ENCODE data around the gene TSPAN19. TPM values are rescaled to one million over a fixed set of nuclear protein-coding genes. Genes with fewer than 3 reads are reported as not detected.

TSPAN19 gene
- total and polyA plus RNA-seq, 2 donors (not counting 3 experiments of a cell fraction or from before 2014, with no cell fraction given) = not detected

GRCh38 chr12:85060916-85061315 is 24.8 kb upstream of the TSPAN19 start:
- CTCF ChIA-PET = interaction anchor here (0.8 to 4.3 kb wide), 5 partner anchors 16 to 399 kb away, joined by 3 to 73 read pairs (median 4); no protein-coding TSS in a partner anchor
- dilution Hi-C loops (cut with MboI; ENCODE audit: extremely low pct_ligation_motif_present, low sequenced_read_pairs) = no loop called here

DNA sequence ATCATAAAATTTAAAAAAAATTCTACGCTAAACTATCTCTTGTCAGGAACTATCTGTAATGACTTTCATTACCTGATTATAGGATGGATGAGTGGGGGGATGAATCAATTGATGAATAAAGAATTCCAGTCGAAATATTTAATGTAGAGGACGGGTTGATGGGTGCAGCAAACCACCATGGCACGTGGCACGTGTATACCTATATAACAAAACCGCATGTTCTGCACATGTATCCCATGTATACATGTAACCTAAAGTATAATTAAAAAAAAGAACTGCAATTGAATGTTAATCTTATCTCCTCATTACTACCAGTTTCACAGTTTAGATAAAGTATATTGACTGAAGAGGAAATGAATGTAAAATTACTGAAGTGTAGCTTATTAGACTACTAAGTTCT is 23.5 kb upstream of the TSPAN19 start:
- Histone ChIP-seq H4K20me1 (replicated peaks; ENCODE audit: control insufficient read depth, extremely low read depth, insufficient read depth, low read length) (no peaks in the 10 kb centered on the region), H3K9ac (replicated peaks; ENCODE audit: extremely low read depth, insufficient read depth, low read length) (no peak overlapping the region), H3K27me3 (ENCODE audit: control insufficient read depth in 2 of 2, insufficient read depth in 2 of 2, low read length in 2 of 2) (peaks cover 4 to 17% of the 10 kb centered on the region in 2 experiments), H3K4me2 (ENCODE audit: insufficient read depth, low read length) (no peak overlapping the region), H3K9me3 (replicated peaks; ENCODE audit: control insufficient read depth, insufficient read depth, low read length) (no peaks in the 10 kb centered on the region), H3K4me3 (replicated peaks in 1 of 3; ENCODE audit: insufficient read depth in 1 of 3, low read depth in 1 of 3, low read length in 3 of 3) (no peak overlapping the region), H3K36me3 (ENCODE audit: control insufficient read depth in 2 of 2, extremely low read depth in 1 of 2, insufficient read depth in 2 of 2, low read length in 2 of 2) (no peaks in the 10 kb centered on the region), H2AFZ (ENCODE audit: low read depth, low read length) (no peak overlapping the region), H3K79me2 (ENCODE audit: control insufficient read depth, insufficient read depth, low read length) (no peaks in the 10 kb centered on the region), H3K4me1 (ENCODE audit: control insufficient read depth, extremely low read depth, insufficient read depth, low read length) (no peaks in the 10 kb centered on the region), H3K9me1 (replicated peaks; ENCODE audit: control insufficient read depth, extremely low read depth, insufficient read depth, low read length) (no peaks in the 10 kb centered on the region), H3K27ac (ENCODE audit: insufficient read depth, low read depth, low read length) (no peak overlapping the region)
- FAIRE-seq = no peak
- ChIA-PET POLR2A (no interaction called here), CTCF (interaction anchor here (1.0 to 4.3 kb wide), 6 partner anchors 11 to 389 kb away, joined by 3 to 73 read pairs (median 8); no protein-coding TSS in a partner anchor)
- intact Hi-C loops (cut with micrococcal nuclease) (no loop called here), dilution Hi-C loops (cut with MboI; ENCODE audit: extremely low pct_ligation_motif_present, low sequenced_read_pairs) (no loop called here)
- no peak for DNase-seq (ENCODE audit: low read depth, low spot score)
- TF ChIP-seq MYC (IDR thresholded peaks at IDR 0.05; ENCODE audit: low read depth, low read length) (no peak), FOS (IDR thresholded peaks at IDR 0.05; ENCODE audit: borderline replicate concordance, insufficient read depth, low read length) (no peak), MAX (IDR thresholded peaks at IDR 0.05; ENCODE audit: insufficient read depth, insufficient read length) (no peak), GATA2 (IDR thresholded peaks at IDR 0.05; ENCODE audit: insufficient read depth, insufficient read length, low read depth, low read length) (no peak), JUN (IDR thresholded peaks at IDR 0.05; ENCODE audit: borderline replicate concordance, insufficient read depth, insufficient read length, low read depth) (no peak), POLR2AphosphoS5 (IDR thresholded peaks at IDR 0.05; ENCODE audit: insufficient read depth, low read depth, low read length) (no peak), EZH2 (IDR thresholded peaks at IDR 0.05; ENCODE audit: borderline replicate concordance, low read depth, low read length, severe bottlenecking) (no peak), POLR2A (IDR thresholded peaks at IDR 0.05; ENCODE audit: low read depth, low read length) (no peak)
- TF ChIP-seq, protein P1, sequence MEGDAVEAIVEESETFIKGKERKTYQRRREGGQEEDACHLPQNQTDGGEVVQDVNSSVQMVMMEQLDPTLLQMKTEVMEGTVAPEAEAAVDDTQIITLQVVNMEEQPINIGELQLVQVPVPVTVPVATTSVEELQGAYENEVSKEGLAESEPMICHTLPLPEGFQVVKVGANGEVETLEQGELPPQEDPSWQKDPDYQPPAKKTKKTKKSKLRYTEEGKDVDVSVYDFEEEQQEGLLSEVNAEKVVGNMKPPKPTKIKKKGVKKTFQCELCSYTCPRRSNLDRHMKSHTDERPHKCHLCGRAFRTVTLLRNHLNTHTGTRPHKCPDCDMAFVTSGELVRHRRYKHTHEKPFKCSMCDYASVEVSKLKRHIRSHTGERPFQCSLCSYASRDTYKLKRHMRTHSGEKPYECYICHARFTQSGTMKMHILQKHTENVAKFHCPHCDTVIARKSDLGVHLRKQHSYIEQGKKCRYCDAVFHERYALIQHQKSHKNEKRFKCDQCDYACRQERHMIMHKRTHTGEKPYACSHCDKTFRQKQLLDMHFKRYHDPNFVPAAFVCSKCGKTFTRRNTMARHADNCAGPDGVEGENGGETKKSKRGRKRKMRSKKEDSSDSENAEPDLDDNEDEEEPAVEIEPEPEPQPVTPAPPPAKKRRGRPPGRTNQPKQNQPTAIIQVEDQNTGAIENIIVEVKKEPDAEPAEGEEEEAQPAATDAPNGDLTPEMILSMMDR (IDR thresholded peaks at IDR 0.05; ENCODE audit: extremely low read depth in 1 of 2, insufficient read depth in 1 of 2, low read depth in 1 of 2, low read length in 2 of 2) = no peak
- BruUV-seq (replicated peaks) = no TSS peak

More at GRCh38 chr12:85060916-85061315, 24.8 kb upstream of the TSPAN19 start:
- no peaks in the 10 kb centered on the region for H3K4me1 ChIP-seq (ENCODE audit: control insufficient read depth, extremely low read depth, insufficient read depth, low read length)
- BruUV-seq (replicated peaks) = no TSS peak
- POLR2A ChIA-PET = no interaction called here
- no peak for TF ChIP-seq EZH2 (IDR thresholded peaks at IDR 0.05; ENCODE audit: borderline replicate concordance, low read depth, low read length, severe bottlenecking)
- FAIRE-seq (no peak), DNase-seq (ENCODE audit: low read depth, low spot score) (no peak)
- no peaks in the 10 kb centered on the region for H3K79me2 ChIP-seq (ENCODE audit: control insufficient read depth, insufficient read depth, low read length)
- no peak overlapping the region for H3K27ac ChIP-seq (ENCODE audit: insufficient read depth, low read depth, low read length)
- no peaks in the 10 kb centered on the region for H3K9me3 ChIP-seq (replicated peaks; ENCODE audit: control insufficient read depth, insufficient read depth, low read length)
- intact Hi-C loops (cut with micrococcal nuclease) = no loop called here
- H3K9ac ChIP-seq (replicated peaks; ENCODE audit: extremely low read depth, insufficient read depth, low read length) = no peak overlapping the region
- H3K4me2 ChIP-seq (ENCODE audit: insufficient read depth, low read length) = no peak overlapping the region
- H2AFZ ChIP-seq (ENCODE audit: low read depth, low read length) = no peak overlapping the region
- H4K20me1 ChIP-seq (replicated peaks; ENCODE audit: control insufficient read depth, extremely low read depth, insufficient read depth, low read length) = no peaks in the 10 kb centered on the region
- H3K9me1 ChIP-seq (replicated peaks; ENCODE audit: control insufficient read depth, extremely low read depth, insufficient read depth, low read length) = no peaks in the 10 kb centered on the region
- H3K36me3 ChIP-seq (ENCODE audit: control insufficient read depth in 2 of 2, extremely low read depth in 1 of 2, insufficient read depth in 2 of 2, low read length in 2 of 2) = no peaks in the 10 kb centered on the region
- peaks cover 4 to 13% of the 10 kb centered on the region in 2 experiments for H3K27me3 ChIP-seq (ENCODE audit: control insufficient read depth in 2 of 2, insufficient read depth in 2 of 2, low read length in 2 of 2)
- H3K4me3 ChIP-seq (replicated peaks in 1 of 3; ENCODE audit: insufficient read depth in 1 of 3, low read depth in 1 of 3, low read length in 3 of 3) = no peak overlapping the region
